OCI-M2 (cell line): ENCODE data around the gene SLC6A6.

Experiments used
- DNase-seq: peaks from one replicate; lab custom pipeline; 2025; ENCODE audit not compliant: unreplicated experiment; lab: John Stamatoyannopoulos, UW

Gene SLC6A6

GRCh38 chr3:14371573-14372474 lies 30.6 kb upstream of the SLC6A6 start:
- no peak for DNase-seq

- DNase-seq: no peak
Measured at GRCh38 chr3:14372587-14372986, 29.8 kb upstream of the SLC6A6 start.

GRCh38 chr3:14373753-14374376 lies 28.5 kb upstream of the SLC6A6 start:
- DNase-seq: no peak

- no peak for DNase-seq
Measured at GRCh38 chr3:14374444-14374883, 27.9 kb upstream of the SLC6A6 start.

- DNase-seq: no peak
Measured at GRCh38 chr3:14375192-14375591, 27.2 kb upstream of the SLC6A6 start.

GRCh38 chr3:14376348-14377043 lies 25.9 kb upstream of the SLC6A6 start:
- DNase-seq: no peak

- no peak for DNase-seq
Measured at GRCh38 chr3:14377044-14377837, 25.2 kb upstream of the SLC6A6 start.

GRCh38 chr3:14377838-14378169 lies 24.6 kb upstream of the SLC6A6 start:
- no peak for DNase-seq

GRCh38 chr3:14378415-14378814 lies 24.0 kb upstream of the SLC6A6 start:
- no peak for DNase-seq

GRCh38 chr3:14379843-14380242 lies 22.6 kb upstream of the SLC6A6 start:
- no peak for DNase-seq

- no peak for DNase-seq
Measured at GRCh38 chr3:14386254-14386653, 16.2 kb upstream of the SLC6A6 start.

- no peak for DNase-seq
Measured at GRCh38 chr3:14388201-14388600, 14.2 kb upstream of the SLC6A6 start.

- no peak for DNase-seq
Measured at GRCh38 chr3:14389166-14389606, 13.2 kb upstream of the SLC6A6 start.

GRCh38 chr3:14389716-14390115 lies 12.7 kb upstream of the SLC6A6 start:
- no peak for DNase-seq

GRCh38 chr3:14391033-14391432 lies 11.4 kb upstream of the SLC6A6 start:
- no peak for DNase-seq

GRCh38 chr3:14392231-14392630 lies 10.2 kb upstream of the SLC6A6 start:
- no peak for DNase-seq

GRCh38 chr3:14392803-14393319 lies 9.5 kb upstream of the SLC6A6 start:
- DNase-seq: no peak

GRCh38 chr3:14393440-14394106 lies 8.8 kb upstream of the SLC6A6 start:
- DNase-seq: no peak

GRCh38 chr3:14396031-14396692 lies 6.2 kb upstream of the SLC6A6 start:
- no peak for DNase-seq

GRCh38 chr3:14397046-14397445 lies 5.4 kb upstream of the SLC6A6 start:
- no peak for DNase-seq
